GM21360 (cell line): ENCODE data around the gene ZFPL1.
A peak's percentile ranks its signal among the peaks of the same experiment; 100 is the strongest.

Source experiments
- ATAC-seq: cut with Tn5 transposase; IDR thresholded peaks from one replicate; pipeline ENCODE4 v1.9.1; 2021; ENCODE audit warnings: mild to moderate bottlenecking, moderate library complexity; ENCODE audit not compliant: unreplicated experiment

ZFPL1 gene

DNA sequence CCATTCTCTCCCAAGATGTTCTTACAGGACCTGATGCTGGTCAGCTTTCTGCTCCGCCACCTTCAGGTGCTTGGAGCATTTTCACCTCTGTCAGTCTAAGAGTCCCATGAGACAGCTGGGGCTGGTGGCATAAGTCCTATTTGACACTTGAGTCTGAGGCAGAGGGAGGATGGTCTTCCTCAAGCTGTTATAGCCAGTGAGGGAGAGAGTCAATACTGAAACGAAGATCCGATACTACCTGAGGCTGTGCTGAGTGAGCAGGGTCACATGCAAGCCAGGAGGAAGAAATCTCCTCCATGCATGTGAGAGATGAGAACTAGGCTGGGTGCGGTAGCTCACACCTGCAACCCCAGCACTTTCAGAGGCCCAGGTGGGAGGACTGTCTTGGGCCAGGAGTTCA, 5.6 kb downstream of the ZFPL1 start:
- ATAC-seq: no peak

DNA sequence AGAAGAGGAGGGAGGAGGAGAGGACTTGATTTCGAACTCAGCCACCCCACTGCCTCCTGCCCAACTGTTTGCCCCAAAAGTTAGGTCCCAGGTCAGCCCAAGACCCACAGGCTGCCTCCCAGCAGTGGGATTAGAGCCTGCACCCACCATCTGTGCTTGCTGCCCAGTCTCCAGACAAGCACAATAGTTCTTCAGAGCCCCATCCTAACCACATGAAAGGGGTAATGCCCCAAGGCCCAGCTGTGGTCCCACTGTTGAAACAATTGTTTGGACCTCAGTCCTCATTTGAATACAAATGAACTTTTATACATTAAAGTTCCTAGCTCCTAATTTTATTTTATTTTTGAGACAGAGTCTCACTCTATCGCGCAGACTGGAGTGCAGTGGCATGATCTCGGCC, 6.6 kb downstream of the ZFPL1 start:
- ATAC-seq: no peak

DNA sequence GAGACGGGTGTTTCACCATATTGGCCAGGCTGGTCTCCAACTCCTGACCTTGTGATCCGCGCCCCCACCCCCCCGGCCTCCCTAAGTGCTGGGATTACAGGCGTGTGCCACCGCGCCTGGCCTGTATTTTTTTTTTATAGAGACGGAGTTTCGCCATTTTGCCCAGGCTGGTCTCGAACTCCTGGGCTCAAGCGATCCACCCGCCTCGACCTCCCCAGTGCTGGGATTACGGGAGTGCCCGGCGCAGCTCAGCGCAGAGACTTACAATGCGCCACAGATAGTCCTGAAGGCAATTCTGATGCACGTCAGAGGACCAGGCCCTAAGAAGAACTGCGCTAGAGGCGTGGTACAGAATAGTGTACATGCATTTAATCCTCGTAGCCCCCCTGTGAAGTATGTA, 11.4 kb downstream of the ZFPL1 start:
- no peak for ATAC-seq

DNA sequence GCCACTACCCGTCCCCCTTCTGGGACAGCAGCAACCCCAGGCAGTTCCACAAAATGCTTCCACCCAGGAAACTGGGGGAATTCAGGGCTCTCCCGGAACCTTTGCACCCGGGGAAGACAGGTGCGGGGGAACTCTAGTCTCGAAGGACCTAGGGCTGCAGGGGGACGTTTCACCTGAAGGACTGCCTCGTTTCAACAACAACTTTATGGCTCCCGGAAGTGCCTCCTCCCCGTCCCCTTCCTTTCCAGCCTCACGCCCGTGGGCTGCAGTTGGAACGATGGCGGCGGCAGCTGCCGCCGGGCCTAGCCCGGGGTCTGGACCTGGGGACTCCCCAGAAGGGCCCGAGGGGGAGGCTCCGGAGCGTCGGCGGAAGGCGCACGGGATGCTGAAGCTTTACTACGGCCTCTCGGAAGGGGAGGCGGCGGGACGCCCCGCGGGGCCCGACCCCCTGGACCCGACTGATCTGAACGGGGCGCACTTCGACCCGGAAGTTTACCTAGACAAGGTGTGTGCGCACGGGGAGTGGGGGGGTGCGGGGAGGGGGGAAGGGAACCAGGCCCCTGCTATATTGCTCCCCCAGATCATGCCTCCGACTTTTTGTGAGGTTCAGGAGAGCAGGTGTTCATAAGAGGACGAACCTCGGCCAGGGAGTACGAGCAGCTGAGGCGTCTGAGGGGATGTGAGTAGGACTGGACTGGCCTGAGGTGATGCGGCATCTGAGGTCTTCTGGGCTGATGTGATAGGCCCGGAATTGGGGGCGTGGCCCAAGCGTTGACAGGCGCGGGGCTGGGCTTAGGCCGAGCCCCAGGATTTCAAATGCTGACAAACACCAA, 12.2 kb downstream of the ZFPL1 start, which contains the start of gene VPS51:
Gene VPS51, plus strand, starts transcription at position 241 of the 833 bp plus-strand sequence. Its CDS starts 37 bp downstream, at position 278.
- ATAC-seq: peak; percentile 78

DNA sequence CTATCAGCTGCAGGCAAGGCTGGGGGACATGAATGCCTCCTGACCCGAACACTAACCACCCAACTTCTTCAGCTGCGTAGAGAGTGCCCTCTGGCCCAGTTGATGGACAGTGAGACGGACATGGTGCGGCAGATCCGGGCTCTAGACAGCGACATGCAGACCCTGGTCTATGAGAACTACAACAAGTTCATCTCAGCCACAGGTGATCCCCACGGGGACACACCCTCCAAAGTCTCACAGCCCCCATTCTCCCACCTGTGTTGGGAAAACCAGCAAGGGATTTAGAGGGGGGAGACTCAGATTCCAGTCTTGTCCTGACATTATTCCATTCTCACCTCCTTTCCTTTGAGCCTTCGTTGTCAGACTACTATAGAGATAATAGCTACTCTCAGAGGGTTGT, 12.9 kb downstream of the ZFPL1 start:
- no peak for ATAC-seq

DNA sequence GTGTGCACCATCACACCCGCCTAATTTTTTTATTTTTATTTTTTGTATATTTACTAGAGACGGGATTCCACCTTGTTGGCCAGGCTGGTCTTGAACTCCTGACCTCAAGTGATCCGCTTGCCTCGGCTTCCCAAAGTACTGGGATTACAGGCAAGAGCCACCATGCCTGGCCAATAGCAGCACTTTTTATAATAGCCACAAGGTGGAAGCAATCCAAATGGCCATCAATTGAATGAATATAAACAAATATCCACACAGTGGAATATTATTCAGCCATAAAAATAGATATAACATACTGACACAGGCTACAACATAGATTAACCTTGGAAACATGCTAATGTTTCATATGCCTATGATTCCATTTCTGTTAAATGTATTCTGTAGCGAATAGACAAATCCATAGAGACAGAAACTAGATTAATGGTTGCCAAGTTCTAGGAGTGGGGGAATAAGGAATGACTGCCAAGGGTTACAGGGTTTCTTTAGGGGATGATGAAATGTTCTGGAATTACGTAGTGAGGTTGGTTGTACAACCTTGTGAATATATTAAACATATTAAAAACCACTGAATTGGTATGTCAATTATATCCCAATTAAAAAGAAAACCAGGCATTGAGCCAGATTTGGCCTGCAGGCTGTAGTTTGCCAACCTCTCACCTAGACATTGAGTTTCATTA, 16.8 kb downstream of the ZFPL1 start:
- no peak for ATAC-seq

DNA sequence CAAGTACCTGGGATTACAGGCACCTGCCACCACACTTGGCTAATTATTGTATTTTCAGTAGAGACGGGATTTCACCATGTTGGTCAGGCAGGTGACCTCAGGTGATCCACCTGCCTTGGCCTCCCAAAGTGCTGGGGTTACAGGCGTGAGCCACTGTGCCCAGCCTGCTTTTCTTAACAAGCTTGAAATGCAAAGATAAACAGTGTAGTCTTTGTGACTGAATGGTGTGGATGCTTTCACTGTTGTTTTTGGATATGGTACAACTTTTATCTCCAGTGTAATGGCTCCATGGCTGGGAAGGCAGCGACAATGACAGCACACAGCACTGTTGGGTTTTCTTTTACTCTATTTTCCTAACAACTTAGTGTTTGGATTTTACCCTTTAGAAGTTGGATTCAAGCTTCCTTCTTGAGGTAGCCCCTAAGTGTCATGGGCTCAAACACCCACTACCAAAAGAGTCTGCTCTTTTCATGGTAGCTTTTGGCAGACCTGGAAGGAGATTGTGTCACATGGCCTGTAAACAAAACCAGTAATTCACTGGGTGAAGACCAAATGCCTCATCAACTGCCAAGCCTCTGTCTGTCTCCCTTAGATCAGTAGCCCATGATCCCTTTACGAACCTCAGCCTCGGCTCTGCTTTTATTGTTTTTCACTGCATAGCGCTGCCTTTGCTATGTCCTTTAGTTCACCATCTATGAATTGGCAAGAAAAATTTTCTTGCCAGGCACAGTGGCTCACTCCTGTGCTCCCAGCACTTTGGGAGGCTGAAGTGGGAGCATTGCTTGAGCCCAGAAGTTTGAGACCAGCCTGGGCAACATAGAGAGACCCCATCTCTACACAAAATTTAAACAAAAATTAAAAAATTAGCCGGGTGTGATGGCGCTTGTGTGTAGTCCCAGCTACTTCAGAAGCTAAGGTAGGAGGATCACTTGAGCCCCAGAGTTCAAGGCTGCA, 18.4 kb downstream of the ZFPL1 start:
- no peak for ATAC-seq

DNA sequence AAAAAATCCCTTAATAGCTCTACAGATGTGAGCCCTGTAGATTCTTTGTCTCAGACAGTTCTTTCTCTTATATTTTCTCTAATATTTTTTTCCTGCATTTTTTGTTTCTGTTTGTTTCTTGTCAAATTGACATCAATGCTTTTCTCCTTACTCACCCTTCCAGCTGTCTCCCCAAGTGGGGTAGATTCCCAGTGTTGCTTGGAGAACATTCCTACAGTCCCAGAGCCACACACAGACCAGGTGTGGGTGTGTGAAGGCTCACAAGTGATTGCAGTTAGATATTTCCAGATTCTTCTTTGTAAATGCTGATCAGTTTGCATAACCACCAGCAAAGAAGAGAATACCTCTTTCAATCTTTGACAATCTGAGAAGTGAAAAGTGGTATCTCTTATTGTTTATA, 19.5 kb downstream of the ZFPL1 start:
- ATAC-seq: no peak

DNA sequence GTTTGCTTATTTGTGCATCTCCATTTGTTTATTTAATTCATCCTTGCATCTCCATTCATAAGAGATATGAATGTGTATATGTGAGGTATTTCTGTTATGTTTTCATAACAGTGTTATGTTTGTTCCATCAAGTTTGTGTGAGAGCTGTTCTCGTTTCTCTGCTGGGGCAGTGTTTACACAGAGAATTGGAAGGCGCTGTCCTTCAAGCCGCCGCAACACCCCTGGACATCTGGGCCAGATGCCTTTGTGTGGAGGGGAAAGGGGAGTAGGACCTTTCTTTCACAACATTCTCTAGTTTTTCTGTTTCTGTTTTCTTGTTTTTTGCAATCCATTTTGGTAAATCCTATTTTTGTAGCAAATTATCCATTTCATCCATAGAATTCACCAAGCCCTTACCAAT, 20.6 kb downstream of the ZFPL1 start:
- ATAC-seq: no peak

DNA sequence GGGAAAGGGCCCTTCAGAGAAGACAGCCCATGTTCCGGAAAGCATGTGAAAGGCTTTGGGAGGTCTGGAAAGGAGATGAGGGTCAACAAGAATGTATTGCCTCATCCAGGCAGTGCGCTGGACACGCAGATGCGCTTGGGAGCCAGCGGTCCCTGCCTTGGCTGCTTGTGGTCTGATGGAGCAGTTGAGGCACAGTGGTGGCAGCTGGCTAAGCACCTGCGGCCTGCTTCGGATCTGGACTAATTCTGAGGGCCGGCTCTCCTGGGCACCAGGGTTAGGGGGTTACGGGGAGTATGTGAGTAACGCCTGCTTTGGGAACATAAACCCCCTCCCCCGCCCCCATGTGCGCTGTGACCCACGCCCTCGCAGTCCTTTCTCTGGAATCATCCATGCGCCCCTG, 23.1 kb downstream of the ZFPL1 start:
- ATAC-seq: no peak

DNA sequence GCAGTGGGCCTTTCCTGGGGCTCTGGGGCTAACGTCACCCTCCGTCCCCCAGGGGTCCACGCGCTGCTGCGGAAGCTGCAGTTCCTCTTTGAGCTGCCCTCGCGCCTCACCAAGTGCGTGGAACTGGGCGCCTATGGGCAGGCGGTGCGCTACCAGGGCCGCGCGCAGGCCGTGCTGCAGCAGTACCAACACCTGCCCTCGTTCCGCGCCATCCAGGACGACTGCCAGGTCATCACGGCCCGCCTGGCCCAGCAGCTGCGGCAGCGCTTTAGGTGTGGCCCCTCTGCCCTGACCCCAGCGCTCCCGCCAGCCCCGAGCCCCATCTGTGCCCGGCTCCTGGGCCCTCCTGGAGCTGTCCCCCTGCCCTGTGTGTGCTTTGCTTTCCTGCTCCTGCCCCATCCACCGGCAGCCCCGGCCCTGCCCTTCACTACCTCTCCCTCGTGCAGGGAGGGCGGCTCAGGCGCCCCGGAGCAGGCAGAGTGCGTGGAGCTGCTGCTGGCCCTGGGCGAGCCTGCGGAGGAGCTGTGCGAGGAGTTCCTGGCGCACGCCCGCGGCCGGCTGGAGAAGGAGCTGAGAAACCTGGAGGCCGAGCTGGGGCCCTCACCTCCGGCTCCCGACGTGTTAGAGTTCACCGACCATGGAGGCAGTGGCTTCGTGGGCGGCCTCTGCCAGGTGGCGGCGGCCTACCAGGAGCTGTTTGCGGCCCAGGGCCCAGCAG, 23.9 kb downstream of the ZFPL1 start:
- no peak for ATAC-seq

DNA sequence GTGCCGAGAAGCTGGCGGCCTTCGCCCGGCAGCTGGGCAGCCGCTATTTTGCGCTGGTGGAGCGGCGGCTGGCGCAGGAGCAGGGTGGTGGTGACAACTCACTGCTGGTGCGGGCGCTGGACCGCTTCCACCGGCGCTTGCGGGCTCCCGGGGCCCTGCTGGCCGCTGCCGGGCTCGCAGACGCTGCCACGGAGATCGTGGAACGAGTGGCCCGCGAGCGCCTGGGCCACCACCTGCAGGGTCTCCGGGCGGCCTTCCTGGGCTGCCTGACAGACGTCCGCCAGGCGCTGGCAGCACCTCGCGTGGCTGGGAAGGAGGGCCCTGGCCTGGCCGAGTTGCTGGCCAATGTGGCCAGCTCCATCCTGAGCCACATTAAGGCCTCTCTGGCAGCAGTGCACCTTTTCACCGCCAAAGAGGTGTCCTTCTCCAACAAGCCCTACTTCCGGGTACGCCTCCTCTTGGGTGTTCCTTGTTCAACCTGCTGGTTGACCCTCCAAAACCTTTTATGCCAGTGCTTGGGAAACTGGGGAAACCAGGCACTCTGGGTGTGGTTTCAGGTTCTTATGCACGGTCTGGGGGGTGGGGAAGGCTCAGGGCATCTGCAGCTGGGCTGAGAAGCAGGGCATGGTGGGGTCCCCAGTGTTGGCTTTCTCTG, 24.6 kb downstream of the ZFPL1 start:
- ATAC-seq: no peak

DNA sequence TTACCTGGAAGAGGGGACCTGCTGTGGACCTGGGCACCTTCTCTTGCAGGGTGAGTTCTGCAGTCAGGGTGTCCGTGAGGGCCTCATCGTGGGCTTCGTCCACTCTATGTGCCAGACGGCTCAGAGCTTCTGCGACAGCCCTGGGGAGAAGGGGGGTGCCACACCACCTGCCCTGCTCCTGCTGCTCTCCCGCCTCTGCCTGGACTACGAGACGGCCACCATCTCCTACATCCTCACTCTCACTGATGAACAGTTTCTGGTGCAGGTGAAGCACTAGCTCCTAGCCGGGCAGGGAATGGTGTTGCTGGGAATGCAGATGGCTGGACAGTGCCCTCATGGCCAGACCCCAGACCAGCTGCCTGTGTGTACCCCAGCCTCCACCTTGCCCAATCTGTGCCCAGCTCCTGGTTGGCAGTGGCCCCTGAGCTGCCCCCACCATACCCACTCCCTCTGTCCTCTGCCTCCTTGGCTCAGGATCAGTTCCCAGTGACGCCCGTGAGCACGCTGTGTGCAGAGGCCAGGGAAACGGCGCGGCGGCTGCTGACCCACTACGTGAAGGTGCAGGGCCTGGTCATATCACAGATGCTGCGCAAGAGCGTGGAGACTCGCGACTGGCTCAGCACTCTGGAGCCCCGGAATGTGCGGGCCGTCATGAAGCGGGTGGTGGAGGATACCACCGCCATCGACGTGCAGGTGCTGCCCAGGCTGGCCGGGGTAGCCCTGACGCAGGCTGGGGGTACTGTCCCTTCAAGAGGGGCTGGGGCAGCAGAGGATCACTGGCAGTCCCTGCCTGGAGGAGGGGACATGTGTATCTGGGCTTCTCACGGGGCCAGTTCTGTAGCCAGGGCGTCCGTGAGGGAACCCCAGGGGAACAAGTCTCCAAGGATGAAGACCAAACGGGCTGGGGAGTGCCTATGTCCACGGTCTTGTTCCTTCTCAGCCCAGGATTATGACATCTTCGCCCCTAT, 25.5 kb downstream of the ZFPL1 start:
- no peak for ATAC-seq

DNA sequence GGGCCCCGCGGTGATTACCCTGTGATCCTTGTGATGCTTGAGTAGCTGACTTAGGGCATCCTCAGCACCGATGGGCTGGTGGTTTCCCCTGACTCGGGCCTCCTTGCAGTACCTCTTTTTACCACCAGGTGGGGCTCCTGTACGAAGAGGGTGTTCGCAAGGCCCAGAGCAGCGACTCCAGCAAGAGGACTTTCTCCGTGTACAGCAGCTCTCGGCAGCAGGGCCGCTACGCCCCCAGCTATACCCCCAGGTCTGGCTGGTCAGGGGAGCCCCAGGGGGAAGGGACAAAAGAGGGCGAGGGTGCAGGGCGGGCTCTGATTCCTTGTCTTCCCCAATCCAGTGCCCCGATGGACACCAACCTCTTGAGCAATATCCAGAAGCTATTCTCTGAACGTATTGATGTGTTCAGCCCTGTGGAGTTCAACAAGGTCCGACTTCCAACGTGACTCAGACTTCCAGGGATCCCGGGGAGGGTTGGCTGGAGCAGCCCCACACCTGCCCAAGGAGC, 26.4 kb downstream of the ZFPL1 start:
- no peak for ATAC-seq

DNA sequence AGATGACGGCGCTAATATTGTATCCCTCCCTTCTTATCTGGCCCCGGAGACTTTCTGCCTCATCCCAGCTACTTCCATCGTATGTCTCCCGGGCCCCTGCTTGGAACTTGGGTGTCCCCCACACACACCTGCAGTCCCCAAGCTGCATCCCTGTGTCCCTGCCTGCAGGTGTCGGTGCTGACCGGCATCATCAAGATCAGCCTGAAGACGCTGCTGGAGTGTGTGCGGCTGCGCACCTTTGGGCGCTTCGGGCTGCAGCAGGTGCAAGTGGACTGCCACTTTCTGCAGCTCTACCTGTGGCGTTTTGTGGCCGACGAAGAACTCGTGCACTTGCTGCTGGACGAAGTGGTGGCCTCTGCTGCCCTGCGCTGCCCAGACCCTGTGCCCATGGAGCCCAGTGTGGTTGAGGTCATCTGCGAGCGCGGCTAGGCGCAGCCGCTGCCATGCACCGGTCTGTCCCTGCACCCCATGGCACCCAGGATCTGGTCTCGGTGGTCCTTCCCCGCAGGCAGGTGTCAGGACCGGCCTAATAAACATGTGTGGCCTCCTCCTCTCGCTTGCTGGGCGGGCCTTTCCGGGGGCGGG, 27.2 kb downstream of the ZFPL1 start:
- no peak for ATAC-seq

DNA sequence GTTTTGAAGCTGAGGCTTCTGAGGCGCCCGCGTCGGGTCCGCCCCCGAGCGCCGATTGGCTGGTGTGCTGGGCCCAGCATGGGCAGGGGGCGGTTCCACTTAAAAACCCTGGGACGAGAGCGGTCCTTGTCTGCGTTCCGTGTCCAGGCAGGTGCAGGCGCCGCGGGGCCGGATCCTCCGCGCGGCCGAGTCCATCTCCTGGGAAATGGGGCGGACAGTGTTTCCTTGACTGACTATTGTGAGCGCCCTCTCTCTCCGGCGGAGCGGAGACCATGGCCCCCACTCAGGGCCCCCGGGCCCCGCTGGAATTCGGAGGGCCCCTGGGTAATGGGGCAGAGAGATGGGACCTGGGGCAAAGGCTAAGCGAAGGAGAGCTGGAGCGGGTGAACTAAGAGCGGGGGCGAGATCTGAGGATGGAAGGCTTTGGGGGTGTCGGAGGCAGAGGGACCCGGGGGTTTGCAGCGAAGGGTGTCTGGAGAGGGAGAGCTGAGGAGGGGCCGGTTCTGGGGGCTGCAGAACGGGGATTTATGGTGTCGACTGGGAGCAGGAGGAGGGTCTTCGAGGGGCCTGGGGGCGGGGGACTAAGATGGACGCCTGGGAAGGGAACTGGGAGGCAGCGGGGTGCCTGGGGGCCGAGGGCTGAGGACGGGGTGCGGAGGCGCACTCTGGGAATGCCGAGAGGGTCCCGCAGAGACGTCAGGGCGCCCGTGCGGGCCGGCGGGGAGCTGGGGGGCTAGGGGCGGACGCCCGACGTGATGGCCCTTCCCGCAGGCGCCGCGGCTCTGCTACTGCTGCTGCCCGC, 27.9 kb downstream of the ZFPL1 start, which contains the start of gene TM7SF2:
Gene TM7SF2, plus strand, starts transcription at position 129 of the 802 bp plus-strand sequence. Its CDS starts 144 bp downstream, at position 273.
- ATAC-seq: peak; percentile 43
